UCSD-AML1 (cell line): ENCODE results near the gene MIEF2.

Source experiments
- DNase-seq: peaks from one replicate; lab custom pipeline; 2025; ENCODE audit not compliant: unreplicated experiment; lab: John Stamatoyannopoulos, UW

MIEF2 gene

DNA sequence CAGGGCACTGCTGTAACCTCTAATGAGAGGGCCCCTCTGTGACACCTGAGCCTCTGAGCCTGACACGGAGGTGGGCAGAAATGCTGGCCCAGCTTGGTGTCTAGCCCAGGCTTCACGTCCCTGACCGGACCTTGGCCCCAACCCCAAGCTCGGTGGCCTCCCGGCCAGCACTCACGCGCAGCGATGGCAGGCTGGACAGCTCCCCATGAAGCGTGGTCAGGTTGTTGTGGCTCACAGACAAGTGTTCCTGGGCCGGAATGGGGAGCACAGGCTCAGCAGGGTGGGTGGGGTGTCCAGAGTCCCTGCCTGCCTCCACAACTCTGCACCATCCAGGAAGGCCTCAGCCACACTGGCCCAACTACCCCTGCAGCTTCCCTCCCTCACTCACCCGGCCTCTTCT lies 4.1 kb upstream of the MIEF2 start:
- no peak for DNase-seq

DNA sequence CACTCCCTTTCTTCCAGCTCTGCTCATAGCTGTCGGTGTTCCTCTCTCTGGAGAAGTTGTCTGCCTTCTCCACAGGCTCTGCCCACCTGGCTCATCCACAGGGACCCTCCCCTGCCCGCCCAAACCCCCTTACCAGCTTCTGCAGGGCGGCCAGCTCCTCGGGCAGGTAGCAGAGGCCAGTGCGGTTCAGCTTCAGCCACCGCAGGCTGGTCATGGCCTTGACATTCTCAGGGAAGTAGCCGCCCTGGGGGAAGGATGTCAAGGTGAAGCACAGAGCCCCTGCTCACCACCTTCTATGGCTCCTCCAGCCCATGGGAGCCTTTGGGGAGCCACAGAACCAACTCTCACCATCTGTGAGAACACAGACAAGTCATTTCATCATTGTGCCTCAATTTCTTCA lies 3.7 kb upstream of the MIEF2 start:
- DNase-seq: no peak

DNA sequence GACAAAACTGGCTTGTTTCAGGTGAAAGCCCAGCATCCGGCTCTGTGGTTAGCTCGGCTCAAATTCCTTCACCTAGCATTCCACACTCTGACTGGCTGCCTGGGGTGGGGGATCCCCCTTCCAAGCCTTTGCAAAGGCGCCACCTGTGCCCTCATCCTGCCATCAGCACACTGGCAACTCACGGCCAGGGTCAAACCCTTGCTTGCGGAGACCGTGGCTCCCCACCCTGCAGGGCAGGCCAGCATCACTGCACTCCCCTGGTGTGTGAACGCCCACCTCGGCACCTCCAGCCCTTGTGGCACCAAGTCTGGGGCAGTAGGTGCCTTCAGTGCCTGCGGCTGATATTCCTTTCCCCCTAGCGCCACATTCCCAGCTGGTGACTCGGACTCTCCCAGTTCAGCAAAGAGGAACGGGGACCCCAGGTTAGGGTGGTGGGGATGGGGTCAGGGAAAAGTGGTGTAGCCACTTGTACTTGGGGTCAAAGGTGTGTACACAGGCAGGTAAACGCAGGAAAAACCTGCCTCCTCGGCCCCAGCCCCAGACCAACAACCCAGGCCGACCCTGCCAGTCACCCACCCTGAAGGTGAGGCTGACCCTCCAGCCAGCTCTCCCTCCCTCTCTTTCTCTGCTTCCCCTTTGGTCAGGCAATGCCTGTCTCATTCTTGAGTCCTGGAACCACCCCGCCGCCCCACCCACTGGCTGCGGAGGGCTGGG lies 3.0 kb upstream of the MIEF2 start:
- DNase-seq: no peak

DNA sequence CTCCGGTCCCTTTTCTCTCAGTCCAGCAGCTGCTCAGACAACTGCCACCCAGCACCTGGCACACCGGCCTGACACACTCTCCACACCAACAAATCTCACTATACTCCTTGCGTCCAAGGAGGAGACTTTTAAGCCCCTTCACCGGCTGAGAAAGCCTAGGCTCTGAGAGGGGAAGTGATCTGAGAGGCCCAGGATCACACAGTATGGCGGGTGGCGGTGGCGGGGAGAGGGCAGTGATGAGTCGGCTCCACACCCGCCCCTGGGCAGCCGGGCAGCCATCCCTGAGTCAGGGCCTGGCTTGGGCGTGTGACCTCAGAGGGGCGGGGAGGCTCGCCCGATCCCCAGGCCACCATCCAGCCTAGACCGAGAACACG lies 2.5 kb upstream of the MIEF2 start:
- peak; percentile 82 for DNase-seq

DNA sequence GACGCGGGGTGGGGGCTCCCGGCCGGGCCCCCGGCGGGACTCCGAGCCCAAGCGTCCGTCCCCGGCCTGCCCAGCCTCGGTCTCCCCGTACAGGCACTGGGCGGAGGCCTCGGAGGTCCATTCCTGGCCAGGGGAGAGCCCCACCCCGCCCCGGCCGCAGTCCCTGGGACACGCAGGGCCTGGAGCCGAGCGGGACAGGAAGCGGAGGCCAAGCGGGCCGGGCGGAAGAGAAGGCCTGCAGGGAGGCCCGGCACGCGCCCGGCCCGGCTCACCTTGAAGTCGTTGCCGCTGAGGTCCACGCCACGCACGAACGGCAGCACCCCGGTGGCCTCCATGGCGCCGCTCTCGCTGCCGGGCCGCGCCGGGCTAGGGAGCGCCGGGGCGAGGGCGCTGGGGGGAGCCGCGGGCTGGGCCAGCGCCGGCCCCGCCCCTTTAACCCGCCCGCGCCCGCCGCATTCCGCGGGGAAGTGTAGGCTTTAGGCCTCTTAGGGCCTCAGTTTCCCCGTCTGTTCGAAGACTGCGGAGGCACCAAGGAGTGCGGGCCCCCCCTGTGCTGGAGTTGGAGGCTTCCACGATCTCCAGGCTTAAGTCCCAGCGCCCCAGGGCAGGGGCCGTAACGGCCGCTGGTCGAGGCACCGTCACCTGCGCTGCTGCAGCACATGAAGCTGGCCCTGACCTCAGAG lies 2.0 kb upstream of the MIEF2 start, which contains the start of gene FLII:
FLII (minus strand) TSS at position 383 of the 683 bp plus-strand sequence; CDS start at position 335, 48 bp downstream.
- peak; percentile 65 for DNase-seq

DNA sequence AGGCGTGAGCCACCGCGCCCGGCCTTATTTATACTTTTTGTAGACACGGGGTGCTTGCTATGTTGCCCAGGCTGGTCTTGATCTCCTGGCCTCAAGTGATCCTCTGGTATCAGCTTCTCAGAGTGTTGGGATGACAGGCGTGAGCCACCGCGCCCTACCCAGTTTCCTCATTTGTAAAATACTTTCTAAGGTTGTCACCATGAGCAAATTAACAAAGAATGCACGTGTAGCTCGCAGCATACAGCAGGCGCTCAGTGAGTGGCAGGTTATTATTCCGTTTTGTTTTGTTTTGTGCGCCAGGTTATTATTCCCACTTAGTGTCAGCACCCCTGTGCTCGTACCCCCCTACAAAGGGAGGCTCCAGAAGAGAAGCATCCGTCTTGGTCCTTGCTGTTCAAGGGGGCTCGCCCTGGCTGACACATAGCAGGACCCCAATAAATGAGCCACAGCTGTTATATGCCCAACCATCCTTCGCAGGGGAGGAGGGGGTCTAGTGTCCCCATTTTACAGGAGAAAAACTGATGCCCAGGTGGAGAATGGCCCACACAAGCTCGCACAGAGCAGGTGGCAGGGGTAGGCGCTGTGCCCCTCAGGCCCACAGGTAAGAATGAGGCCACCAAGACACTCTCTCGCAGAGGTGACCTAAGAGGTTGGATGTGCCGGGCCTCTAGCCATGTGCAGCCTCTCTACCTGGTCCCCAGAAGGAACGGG lies 686 bp upstream of the MIEF2 start:
- no peak for DNase-seq

DNA sequence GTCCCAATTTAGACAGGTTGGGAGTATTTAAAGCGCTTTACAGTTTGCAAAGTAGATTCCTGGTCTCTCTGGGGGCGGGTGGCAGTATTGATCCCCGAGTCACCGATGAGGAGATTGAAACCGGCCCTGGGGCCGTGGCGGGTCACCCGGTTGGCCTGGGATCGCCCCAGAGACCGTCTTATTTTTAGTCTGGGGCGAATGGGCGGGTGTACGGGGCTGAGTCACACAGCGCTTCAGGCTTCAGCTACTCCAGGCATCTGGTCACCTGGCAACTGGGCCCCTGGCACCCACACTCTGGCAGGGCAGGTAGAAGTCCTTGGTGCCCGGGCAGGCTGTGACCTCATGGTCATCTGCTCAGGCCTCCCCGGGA lies 669 bp downstream of the MIEF2 start:
- DNase-seq: peak; percentile 44

DNA sequence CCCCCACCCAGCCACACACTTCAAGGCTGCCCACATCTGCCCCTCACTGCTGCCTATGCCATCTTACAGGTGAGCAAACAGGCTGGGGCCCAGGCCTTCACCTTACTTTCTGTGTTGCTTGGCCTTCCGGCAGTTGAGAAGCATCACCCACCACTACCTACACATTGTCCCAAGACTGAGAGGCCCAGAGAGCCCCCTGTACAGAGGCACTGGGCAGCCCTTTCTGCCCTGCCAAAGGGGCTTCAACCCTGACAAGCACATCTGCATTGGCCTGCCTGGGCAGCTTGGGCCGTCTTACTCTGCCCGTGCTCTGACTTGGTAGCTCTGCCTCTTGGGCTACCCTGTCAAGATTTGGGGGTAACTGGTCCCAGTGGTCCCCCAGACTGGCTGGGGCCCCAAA lies 1.2 kb downstream of the MIEF2 start:
- DNase-seq: no peak

DNA sequence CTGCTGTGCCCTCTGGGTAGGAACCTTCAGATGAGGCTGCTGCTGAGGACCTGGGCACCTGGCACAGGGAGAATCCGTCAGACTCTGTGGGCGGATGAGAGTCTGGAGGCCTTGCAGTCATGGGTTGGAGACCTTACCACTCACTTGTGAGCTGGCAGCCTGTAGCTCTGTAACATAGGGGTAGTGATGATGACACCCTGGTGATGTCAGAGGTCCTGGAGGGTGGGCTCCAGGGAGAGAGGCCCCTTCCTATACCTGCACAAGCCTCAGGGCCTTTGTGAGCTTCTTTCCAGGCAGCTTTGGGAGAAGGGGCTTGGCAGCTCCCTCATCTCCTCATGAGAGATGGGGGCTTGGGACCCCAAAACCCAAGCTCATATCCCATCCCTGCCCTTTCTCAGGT lies 1.6 kb downstream of the MIEF2 start:
- DNase-seq: no peak

DNA sequence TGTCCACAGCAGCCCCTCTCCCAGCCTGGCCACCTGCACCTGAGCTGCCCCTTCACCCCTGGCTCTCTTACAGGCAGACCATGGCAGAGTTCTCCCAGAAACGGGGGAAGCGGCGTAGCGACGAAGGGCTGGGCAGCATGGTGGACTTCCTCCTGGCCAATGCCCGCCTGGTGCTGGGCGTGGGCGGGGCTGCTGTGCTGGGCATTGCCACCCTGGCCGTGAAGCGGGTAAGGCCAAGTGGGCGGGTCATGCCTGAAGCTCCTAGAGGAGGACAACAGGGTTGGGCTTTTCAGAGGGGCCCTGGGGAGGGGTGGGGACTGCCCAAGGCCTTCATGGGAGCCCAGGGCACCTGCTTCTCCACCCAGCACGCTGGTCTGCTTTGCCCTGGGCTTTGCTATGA lies 2.2 kb downstream of the MIEF2 start:
- no peak for DNase-seq

DNA sequence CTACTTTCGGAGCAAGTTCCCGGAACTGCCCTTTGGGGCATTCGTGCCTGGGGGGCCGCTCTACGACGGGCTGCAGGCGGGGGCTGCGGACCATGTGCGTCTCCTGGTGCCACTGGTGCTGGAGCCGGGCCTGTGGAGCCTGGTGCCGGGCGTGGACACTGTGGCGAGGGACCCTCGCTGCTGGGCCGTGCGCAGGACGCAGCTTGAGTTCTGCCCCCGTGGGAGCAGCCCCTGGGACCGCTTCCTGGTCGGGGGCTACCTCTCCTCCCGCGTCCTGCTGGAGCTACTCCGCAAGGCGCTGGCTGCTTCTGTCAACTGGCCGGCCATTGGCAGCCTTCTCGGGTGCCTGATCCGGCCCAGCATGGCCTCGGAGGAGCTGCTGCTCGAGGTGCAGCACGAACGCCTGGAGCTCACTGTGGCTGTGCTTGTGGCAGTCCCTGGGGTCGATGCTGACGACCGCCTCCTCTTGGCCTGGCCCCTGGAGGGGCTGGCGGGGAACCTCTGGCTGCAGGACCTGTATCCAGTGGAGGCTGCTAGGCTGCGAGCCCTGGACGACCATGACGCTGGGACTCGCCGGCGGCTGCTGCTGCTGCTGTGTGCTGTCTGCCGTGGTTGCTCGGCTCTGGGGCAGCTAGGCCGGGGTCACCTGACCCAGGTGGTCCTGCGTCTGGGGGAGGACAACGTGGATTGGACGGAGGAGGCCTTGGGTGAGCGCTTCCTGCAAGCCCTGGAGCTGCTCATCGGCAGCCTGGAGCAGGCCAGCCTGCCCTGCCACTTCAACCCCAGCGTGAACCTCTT lies 3.6 kb downstream of the MIEF2 start:
- DNase-seq: no peak

DNA sequence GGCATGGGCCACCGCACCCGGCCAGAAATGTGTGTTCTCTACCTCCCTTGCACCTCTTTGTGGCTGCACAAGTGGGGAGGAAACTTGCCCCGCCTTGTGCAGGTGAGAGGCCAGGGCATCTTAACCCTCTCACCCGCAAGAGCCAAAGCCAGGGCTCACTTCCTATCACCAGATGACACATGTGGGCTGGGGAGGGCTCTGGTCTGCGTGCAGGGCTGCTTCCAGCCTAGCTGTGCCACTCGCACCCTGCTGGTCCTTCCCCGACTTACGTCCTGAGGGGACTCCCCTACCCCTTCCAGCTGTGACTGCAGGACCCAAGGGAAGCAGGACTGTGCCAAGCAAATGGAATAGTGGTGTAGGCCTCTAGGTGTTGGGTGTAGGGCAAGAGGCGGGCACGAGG lies 6.9 kb downstream of the MIEF2 start:
- DNase-seq: no peak

DNA sequence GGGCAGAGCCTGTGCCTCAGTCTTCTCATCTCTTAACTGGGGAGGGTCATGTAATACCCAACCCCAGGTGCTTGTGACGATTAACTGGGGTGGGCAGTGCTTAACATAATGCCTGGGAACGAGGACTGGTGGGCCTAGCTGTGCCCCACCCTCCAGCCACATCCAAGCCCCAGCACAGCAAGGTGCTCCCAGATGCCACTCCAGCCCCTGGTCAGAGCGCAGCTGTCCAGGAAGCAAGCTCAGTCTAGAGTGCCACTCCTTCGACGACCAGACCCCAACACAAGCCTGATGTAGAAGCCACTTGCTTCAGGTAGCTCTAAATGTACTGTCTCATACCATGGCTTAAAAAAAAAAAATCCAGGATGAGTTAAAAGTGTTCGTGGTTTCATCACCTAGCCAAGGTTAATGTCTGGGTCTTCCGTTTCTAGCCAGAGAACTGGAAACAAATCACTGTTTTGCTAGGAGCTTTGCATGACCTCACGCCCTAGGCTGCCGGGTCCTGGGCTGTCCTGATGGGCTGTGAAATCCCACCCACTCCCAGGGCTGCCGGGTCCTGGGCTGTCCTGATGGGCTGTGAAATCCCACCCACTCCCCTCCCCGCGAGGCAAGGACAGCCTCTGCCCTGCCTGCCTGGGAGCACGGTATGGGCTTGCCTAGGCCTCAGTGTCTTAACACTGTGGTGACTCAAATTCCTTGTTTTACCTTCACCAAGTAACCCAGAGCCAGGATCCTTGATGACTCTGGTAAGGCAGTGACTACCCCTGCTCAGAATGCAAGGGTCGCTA lies 7.7 kb downstream of the MIEF2 start:
- DNase-seq: no peak

DNA sequence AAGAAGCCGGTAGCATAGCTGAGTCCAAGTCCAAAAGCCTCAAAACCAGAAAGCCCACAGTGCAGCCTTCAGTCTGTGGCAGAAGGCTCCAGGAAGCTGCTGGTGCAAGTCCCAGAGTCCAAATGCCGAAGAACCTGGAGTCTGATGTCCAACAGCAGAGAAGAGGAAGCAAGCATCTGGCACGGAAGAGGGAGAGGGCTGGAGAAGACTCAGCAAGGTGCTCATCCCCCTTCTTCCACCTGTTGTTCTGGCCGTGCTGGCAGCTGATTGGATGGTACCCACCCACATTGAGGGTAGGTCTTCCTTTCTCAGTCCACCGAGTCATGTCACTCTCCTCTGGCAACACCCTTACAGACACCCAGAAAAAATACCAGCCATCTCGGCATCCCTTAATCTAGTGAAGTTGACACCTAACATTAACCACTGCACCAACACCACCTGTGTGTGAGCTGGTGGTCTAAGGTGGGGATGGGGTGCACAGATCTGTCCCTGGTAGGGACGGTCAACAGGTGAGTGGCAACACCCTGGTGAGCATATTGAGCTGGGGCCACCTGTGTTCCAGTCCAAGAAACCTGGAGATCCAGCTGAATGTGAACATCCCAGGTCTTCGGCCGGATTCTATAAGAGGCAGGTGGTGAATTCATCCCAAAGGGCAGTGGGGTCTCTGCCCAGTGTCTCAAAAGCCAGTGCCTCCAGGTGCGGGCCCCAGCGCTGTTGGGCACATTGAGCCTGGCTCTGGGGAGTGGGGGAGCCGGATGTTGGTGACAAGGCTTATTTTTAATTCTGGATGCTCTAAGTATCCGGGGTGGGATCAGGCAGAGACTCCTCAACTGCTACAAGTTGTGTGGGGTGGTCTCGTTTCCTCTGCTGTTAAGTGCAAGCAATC lies 9.8 kb downstream of the MIEF2 start:
- DNase-seq: no peak

DNA sequence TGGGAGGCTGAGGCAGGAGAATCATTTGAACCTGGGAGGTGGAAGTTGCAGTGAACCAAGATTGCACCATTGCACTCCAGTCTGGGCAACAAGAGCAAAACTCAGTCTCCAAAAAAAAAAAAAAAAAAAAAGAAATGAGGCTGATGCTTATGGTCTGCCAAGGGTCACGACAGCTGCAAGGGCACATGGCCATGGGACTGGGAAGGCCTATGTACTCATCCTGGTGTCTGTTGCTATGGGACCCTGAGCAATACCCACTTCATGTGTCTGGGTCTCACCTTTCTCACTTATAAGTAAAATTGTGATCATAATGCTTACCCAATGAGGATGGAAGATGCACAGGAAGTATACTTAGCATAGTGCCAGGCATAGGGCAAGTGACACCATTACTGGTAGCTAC lies 16.6 kb downstream of the MIEF2 start:
- DNase-seq: no peak

DNA sequence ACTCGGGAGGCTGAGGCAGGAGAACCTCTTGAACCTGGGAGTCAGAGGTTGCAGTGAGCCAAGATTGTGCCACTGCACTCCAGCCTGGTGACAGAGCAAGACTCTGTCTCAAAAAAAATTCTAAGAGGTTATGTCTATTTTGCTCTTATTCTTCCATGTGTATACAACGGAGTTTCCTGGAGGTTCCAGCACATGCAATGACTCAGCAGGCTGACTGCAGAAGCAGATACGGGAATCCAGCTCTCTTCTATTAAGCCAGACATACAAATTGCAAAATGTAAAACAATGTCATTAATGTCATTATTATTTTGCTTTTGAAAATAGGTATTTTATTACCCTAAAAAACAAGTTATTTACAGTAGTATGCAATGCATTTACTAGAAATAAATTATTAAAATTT lies 18.4 kb downstream of the MIEF2 start:
- no peak for DNase-seq

DNA sequence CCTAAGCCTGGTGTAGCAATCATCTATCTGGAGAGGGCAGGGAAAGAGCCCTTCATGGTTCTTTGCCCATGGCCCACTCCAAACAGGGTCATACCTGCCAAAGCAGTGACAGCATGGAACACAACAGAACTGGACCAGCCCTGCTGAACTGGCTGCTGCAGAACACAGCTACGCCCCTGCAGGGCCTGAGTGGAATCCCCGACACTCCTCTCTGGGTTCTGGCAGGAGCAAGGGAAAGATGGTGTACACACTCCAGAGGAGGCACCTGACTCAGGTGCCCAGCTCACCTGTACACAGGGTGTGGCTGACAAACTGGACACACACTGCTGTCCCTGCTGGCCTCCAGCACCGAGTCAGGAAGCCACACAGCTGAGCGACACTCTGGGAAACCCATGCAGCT lies 19.8 kb downstream of the MIEF2 start:
- DNase-seq: no peak

DNA sequence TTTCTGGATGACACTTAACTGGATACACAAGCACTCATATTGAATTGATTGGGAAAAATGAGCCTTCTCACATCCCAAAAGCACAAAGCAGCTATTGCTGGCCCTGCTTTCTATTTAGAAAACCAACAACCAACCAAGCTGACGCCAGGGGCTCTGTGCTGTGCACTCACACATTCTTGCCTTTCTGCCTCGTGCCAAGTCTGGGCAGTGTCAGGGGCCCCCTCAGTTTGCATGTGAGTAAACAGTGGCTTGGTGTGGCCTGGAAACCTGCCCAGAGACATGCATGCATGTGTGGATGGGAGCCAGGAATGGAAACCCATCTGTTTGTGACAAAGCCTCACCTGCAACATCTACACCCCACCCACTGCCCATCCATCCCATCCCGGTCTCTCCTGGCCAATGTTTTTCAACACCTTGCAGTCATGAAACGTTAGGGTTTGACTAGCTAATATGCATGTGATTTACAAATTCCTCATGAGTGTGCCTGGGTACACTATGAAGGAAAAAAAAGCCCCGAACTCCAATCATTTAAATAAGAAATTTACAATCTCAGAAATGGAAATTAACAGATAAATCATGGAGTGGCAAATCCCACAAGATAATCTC lies 20.4 kb downstream of the MIEF2 start:
- no peak for DNase-seq

DNA sequence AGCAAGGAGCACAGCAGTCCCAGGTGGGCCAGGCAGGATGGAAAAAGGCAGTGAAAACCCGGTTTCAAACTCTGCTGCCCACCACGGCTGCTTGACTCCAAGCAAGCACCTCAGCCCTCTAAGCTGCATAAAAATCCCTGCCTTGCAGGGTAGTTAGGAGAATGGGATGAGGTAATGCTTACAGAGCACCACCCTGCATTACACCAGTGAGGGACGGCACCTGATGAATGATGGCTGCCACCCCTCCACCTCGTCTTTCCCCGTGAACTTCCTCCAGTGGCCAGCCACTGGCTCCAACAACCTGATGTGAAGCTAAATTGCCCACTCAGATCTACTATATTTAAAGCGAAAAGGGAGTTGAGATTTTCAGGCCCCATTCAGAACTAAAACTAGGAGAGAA lies 21.3 kb downstream of the MIEF2 start:
- DNase-seq: no peak
